IMR-90 (cell line): Measurements from ENCODE around the gene LRCH3. TPM values are rescaled to one million over a fixed set of nuclear protein-coding genes. Genes with fewer than 3 reads are reported as not detected.
A peak's percentile ranks its signal among the peaks of the same experiment; 100 is the strongest.

Experiments
- ATAC-seq: fragments of 200-7000 bp; cut with Tn5 transposase; 2 replicates; pipeline ENCODE4 v1.9.1; 2020; ENCODE audit warnings: low read depth, mild to moderate bottlenecking, moderate library complexity
- Bru-seq: library from RNA; stranded (reverse); fragments of 400-500 nt; gene quantifications from one replicate; lab custom pipeline; 2021; lab: Mats Ljungman, UMichigan
- BruChase-seq, 2 experiments: library from RNA; stranded (reverse); fragments of 400-500 nt; gene quantifications; one replicate each; lab custom pipeline; 2021; lab: Mats Ljungman, UMichigan
- BruUV-seq: library from RNA; stranded (reverse); fragments of 400-500 nt; replicated peaks from 2 replicates; lab custom pipeline; 2021; lab: Mats Ljungman, UMichigan
- CTCF ChIA-PET: fragments of 300-600 bp; formaldehyde crosslinking; extraction: SDS; loops from one replicate; lab custom pipeline; 2021; ENCODE audit warnings: antibody characterized with exemption; lab: Yijun Ruan, JAX
- POLR2A ChIA-PET: fragments of 300-600 bp; sonication (Branson Sonifier 250); formaldehyde crosslinking; loops from one replicate; lab custom pipeline; 2022; ENCODE audit warnings: antibody characterized with exemption; ENCODE audit not compliant: unreplicated experiment; lab: Charles Lee
- DNase-seq: peaks from one replicate; pipeline ENCODE4 v3.0.0; 2013
- H2AFZ ChIP-seq: replicated peaks from 2 replicates; pipeline ENCODE3; 2013; ENCODE audit warnings: low read length, mild to moderate bottlenecking; ENCODE audit not compliant: poor library complexity
- H2AK5ac ChIP-seq: 2 replicates; pipeline ENCODE4 v1.6.1; 2013; ENCODE audit warnings: low read depth, low read length, inconsistent platforms
- H2AK9ac ChIP-seq: replicated peaks from 2 replicates; pipeline ENCODE3; 2013; ENCODE audit warnings: mild to moderate bottlenecking, low read depth, low read length, moderate library complexity; ENCODE audit not compliant: poor library complexity
- H2BK120ac ChIP-seq: 2 replicates; pipeline ENCODE4 v1.6.1; 2013; ENCODE audit warnings: low read depth, low read length, inconsistent platforms
- H2BK15ac ChIP-seq: 3 replicates; pipeline ENCODE4 v1.6.1; 2013; ENCODE audit warnings: low read depth, low read length, inconsistent platforms
- H2BK20ac ChIP-seq: 2 replicates; pipeline ENCODE4 v1.6.1; 2013; ENCODE audit warnings: low read depth, mild to moderate bottlenecking, inconsistent platforms, low read length, moderate library complexity
- H2BK5ac ChIP-seq: 2 replicates; pipeline ENCODE4 v1.6.1; 2013; ENCODE audit warnings: mild to moderate bottlenecking, low read depth, low read length, inconsistent platforms; ENCODE audit not compliant: poor library complexity, severe bottlenecking
- H3K14ac ChIP-seq: replicated peaks from 2 replicates; pipeline ENCODE4 v1.6.1; 2013; ENCODE audit warnings: low read depth, low read length, inconsistent platforms
- H3K18ac ChIP-seq: 2 replicates; pipeline ENCODE4 v1.6.1; 2013; ENCODE audit warnings: low read depth, low read length, control low read depth
- H3K23ac ChIP-seq: 2 replicates; pipeline ENCODE4 v1.6.1; 2013; ENCODE audit warnings: low read depth, low read length, inconsistent platforms
- H3K27ac ChIP-seq: 2 replicates; pipeline ENCODE4 v1.5.1; 2013; ENCODE audit warnings: mild to moderate bottlenecking, control low read depth, low read length; ENCODE audit not compliant: insufficient read depth
- H3K27me3 ChIP-seq: 2 replicates; pipeline ENCODE4 v1.6.1; 2013; ENCODE audit warnings: low read length; ENCODE audit not compliant: control insufficient read depth, insufficient read depth
- H3K36me3 ChIP-seq: 2 replicates; pipeline ENCODE4 v1.6.1; 2013; ENCODE audit warnings: low read length, mixed read lengths; ENCODE audit not compliant: control insufficient read depth, insufficient read depth
- H3K4ac ChIP-seq: 2 replicates; pipeline ENCODE4 v1.6.1; 2013; ENCODE audit warnings: low read depth, low read length, inconsistent platforms
- H3K4me1 ChIP-seq: 2 replicates; pipeline ENCODE4 v1.6.1; 2013; ENCODE audit warnings: low read length, mixed read lengths; ENCODE audit not compliant: control insufficient read depth, insufficient read depth
- H3K4me2 ChIP-seq: 2 replicates; pipeline ENCODE4 v1.6.1; 2013; ENCODE audit warnings: low read depth, mild to moderate bottlenecking, control low read depth, low read length, moderate library complexity
- H3K4me3 ChIP-seq: 2 replicates; pipeline ENCODE4 v1.5.1; 2013; ENCODE audit warnings: low read depth, mild to moderate bottlenecking, control low read depth, low read length, moderate library complexity; ENCODE audit not compliant: insufficient read depth
- H3K56ac ChIP-seq: 2 replicates; pipeline ENCODE4 v1.6.1; 2013; ENCODE audit warnings: low read length, inconsistent platforms; ENCODE audit not compliant: insufficient read depth; ENCODE audit errors: extremely low read depth
- H3K79me1 ChIP-seq, 2 experiments: 2 replicates each; pipeline ENCODE4 v1.6.1; 2013; ENCODE audit warnings: low read length in 2 of 2, inconsistent platforms in 1 of 2, low read depth in 1 of 2
- H3K9ac ChIP-seq: 2 replicates; pipeline ENCODE4 v1.6.1; 2013; ENCODE audit warnings: low read depth, low read length, control low read depth
- H3K9me1 ChIP-seq: 2 replicates; pipeline ENCODE4 v1.6.1; 2013; ENCODE audit warnings: low read length, inconsistent platforms; ENCODE audit not compliant: insufficient read depth
- H3K9me3 ChIP-seq: 2 replicates; pipeline ENCODE4 v1.6.1; 2013; ENCODE audit warnings: low read length; ENCODE audit not compliant: control insufficient read depth, insufficient read depth
- H4K20me1 ChIP-seq: 2 replicates; pipeline ENCODE4 v1.6.1; 2013; ENCODE audit warnings: low read length, inconsistent platforms; ENCODE audit not compliant: insufficient read depth
- H4K5ac ChIP-seq: 2 replicates; pipeline ENCODE4 v1.6.1; 2013; ENCODE audit warnings: mild to moderate bottlenecking, low read depth, low read length, control low read depth
- H4K8ac ChIP-seq, 2 experiments: 2 replicates each; pipeline ENCODE4 v1.6.1; 2013; ENCODE audit warnings: low read depth in 2 of 2, low read length in 2 of 2, control low read depth in 1 of 2, inconsistent platforms in 1 of 2
- H4K91ac ChIP-seq: 2 replicates; pipeline ENCODE4 v1.6.1; 2013; ENCODE audit warnings: low read depth, low read length, inconsistent platforms; ENCODE audit not compliant: insufficient read depth
- CHD1 ChIP-seq: IDR thresholded peaks from 2 replicates; pipeline ENCODE4 v1.6.1; 2012; ENCODE audit warnings: low read depth, low read length, improper control_type of control experiment
- MAZ ChIP-seq: IDR thresholded peaks from 2 replicates; pipeline ENCODE4 v1.6.1; 2012; ENCODE audit warnings: low read depth, mild to moderate bottlenecking, low read length, improper control_type of control experiment, moderate library complexity, borderline replicate concordance
- MXI1 ChIP-seq: IDR thresholded peaks from 2 replicates; pipeline ENCODE4 v1.6.1; 2012; ENCODE audit warnings: low read depth, mild to moderate bottlenecking, low read length, moderate library complexity, borderline replicate concordance
- POLR2A ChIP-seq: IDR thresholded peaks from 2 replicates; pipeline ENCODE4 v1.6.1; 2012; ENCODE audit warnings: mild to moderate bottlenecking, low read depth, low read length
- WGBS, 2 experiments: methylation state at CpG; one replicate each; pipeline versions ENCODE4 v1.1.5 to v1.1.7; 2013; ENCODE audit warnings: missing lambda C conversion rate in 2 of 2; ENCODE audit not compliant: insufficient read length in 1 of 2; ENCODE audit errors: extremely low coverage in 2 of 2; 5-methylcytosine and 5-hydroxymethylcytosine counted together
- dilution Hi-C: fragments of 300-500 bp; cut with HindIII; formaldehyde crosslinking; loops from one replicate; pipeline ENCODE4 v1.14.3; 2018; ENCODE audit warnings: low sequenced_read_pairs; ENCODE audit not compliant: unreplicated experiment
- in situ Hi-C: fragments of 300-500 bp; cut with MboI; formaldehyde crosslinking; loops from 3 replicates; pipeline ENCODE4 v1.14.3; 2019; ENCODE audit warnings: low sequenced_read_pairs, inconsistent platforms, mixed read lengths
- intact Hi-C: fragments of 100-400 bp; cut with micrococcal nuclease; formaldehyde crosslinking; loops from 2 replicates; pipeline ENCODE4 v1.10.0; 2022
- long read RNA-seq: library from polyadenylated mRNA; unstranded; transcript quantifications from one replicate; pipeline ENCODE4 v2.0.0, GENCODE V29; 2021; ENCODE audit not compliant: unreplicated experiment
- polyA plus RNA-seq, 3 experiments: library from polyadenylated mRNA; depleted of rRNA; stranded (reverse); fragments of >200 nt; gene quantifications; 2 replicates each; pipeline ENCODE4 v1.2.3, GENCODE V29; 2012; ENCODE audit warnings: low replicate concordance in 1 of 3
- total RNA-seq: library from RNA; depleted of rRNA; stranded (reverse); fragments of >200 nt; gene quantifications from 2 replicates; pipeline ENCODE4 v1.2.3, GENCODE V29; 2012; rRNA removed
- TF ChIP-seq, protein P1 (sequence below): fragments of 150-350 bp; IDR thresholded peaks from 2 replicates; pipeline ENCODE4 v1.6.1; 2017; ENCODE audit warnings: mild to moderate bottlenecking, antibody characterized with exemption, low read length, low read depth
- TF ChIP-seq, protein P2 (sequence below): conservative IDR thresholded peaks from 2 replicates; pipeline ENCODE4 v1.5.1; 2012; ENCODE audit warnings: mild to moderate bottlenecking, low read depth, low read length, improper control_type of control experiment

LRCH3 gene
- 28.5 and 33.1 TPM in 2 replicates for total RNA-seq
- 30.4 and 40.5 TPM in 2 replicates for polyA plus RNA-seq (2012; rRNA removed)
- 14.1 and 42.1 TPM in 2 replicates for polyA plus RNA-seq (2012; cell fraction: cytosol; rRNA removed)
- polyA plus RNA-seq (2012; cell fraction: nucleus; rRNA removed; ENCODE audit: low replicate concordance) = 19.7 and 60.8 TPM in 2 replicates
- Bru-seq, nascent RNA = percentile 91 among the genes with signal in this experiment
- BruChase-seq, experiment 1, labeled RNA remaining after a 6-hour chase = percentile 94 among the genes with signal in this experiment
- BruChase-seq, experiment 2, labeled RNA remaining after a 2-hour chase = percentile 92 among the genes with signal in this experiment
- long read RNA-seq, partial matches to known transcripts = 3 of 19 reads
- long read RNA-seq, other reads (novel, unspliced or antisense) = 15 of 19 reads

DNA sequence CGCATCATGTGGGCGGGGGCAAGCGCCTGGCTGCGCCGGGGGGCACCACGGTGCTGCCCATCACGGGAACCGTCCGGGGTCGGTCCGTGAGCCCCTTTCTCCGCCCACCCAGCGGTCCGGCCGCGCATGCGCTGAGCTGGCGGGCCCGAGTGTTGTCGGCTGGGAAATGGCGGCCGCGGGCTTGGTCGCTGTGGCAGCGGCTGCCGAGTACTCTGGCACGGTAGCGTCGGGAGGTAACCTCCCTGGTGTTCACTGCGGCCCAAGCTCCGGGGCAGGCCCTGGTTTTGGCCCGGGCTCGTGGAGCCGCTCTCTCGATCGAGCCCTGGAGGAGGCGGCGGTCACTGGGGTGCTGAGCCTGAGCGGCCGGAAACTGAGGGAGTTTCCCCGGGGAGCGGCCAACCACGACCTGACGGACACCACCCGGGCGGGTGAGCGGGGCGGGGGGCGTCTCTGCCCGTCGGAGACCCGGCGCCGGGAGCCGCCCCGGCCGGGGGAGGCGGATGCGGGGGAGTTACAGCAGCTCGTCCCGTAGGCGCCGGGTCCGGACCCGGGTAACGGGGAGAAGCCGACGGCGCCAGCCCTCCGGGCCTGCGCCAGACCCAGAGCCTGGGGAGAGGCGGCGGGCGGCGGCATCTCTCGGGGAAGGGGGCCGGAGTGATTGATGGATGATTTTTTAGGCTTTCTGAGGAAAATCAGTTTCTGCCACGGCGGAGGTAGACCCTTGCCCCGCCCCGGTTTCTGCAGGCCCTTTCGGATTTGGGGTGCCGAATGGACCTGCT is at the start of gene LRCH3:
Gene LRCH3 (plus strand): TSS at position 142 of the 779 bp plus-strand sequence. CDS start 25 bp downstream, at position 167.
- H4K5ac ChIP-seq = peak within 1 kb of the TSS; percentile 55
- intact Hi-C loops (no loop called here), in situ Hi-C loops (no loop called here), dilution Hi-C loops (no loop called here)
- peak within 1 kb of the TSS; percentile 84 for H2BK5ac ChIP-seq
- peak within 1 kb of the TSS; percentile 84 for H3K18ac ChIP-seq
- peak within 1 kb of the TSS; percentile 66 to 96 for H4K8ac ChIP-seq
- ATAC-seq (peak; percentile 86), DNase-seq (peak; percentile 69)
- no peaks in the 10 kb centered on the region for H3K36me3 ChIP-seq
- peak within 1 kb of the TSS; percentile 87 for H3K27ac ChIP-seq
- TF ChIP-seq MXI1 (no peak; the same call in 1 of the 2 replicates), MAZ (peak; percentile 67; the same call in 1 of the 2 replicates), POLR2A (peak; percentile 97), CHD1 (no peak)
- TF ChIP-seq, protein P1, sequence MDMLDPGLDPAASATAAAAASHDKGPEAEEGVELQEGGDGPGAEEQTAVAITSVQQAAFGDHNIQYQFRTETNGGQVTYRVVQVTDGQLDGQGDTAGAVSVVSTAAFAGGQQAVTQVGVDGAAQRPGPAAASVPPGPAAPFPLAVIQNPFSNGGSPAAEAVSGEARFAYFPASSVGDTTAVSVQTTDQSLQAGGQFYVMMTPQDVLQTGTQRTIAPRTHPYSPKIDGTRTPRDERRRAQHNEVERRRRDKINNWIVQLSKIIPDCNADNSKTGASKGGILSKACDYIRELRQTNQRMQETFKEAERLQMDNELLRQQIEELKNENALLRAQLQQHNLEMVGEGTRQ = peak; percentile 26; the same call in 1 of the 2 replicates
- TF ChIP-seq, protein P2, sequence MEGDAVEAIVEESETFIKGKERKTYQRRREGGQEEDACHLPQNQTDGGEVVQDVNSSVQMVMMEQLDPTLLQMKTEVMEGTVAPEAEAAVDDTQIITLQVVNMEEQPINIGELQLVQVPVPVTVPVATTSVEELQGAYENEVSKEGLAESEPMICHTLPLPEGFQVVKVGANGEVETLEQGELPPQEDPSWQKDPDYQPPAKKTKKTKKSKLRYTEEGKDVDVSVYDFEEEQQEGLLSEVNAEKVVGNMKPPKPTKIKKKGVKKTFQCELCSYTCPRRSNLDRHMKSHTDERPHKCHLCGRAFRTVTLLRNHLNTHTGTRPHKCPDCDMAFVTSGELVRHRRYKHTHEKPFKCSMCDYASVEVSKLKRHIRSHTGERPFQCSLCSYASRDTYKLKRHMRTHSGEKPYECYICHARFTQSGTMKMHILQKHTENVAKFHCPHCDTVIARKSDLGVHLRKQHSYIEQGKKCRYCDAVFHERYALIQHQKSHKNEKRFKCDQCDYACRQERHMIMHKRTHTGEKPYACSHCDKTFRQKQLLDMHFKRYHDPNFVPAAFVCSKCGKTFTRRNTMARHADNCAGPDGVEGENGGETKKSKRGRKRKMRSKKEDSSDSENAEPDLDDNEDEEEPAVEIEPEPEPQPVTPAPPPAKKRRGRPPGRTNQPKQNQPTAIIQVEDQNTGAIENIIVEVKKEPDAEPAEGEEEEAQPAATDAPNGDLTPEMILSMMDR = 0 out of 2 replicates have a peak, but pooled peaks have one; percentile 2
- no peaks in the 10 kb centered on the region for H3K27me3 ChIP-seq
- 0% methylated on average over 10 of the region's 83 CpGs; no CpG with 5 or more reads in 1 of the 2 experiments for WGBS, 2 experiments
- H2BK20ac ChIP-seq = 0 out of 2 replicates have a peak within 1 kb of the TSS, but pooled peaks have one; percentile 26
- ChIA-PET POLR2A (interaction anchor here (0.6 kb wide), 1 partner anchor 10 kb away, joined by 3 read pairs; no protein-coding TSS in a partner anchor), CTCF (no interaction called here)
- peaks cover 8% of the 10 kb centered on the region for H3K4me1 ChIP-seq
- peak within 1 kb of the TSS; percentile 73; the same call in 1 of the 2 replicates for H2AK5ac ChIP-seq
- H3K4ac ChIP-seq = peak within 1 kb of the TSS; percentile 91
- peak within 1 kb of the TSS; percentile 91 for H3K56ac ChIP-seq
- peak within 1 kb of the TSS; percentile 78; the same call in 1 of the 2 replicates for H2BK120ac ChIP-seq
- H3K4me2 ChIP-seq = peak within 1 kb of the TSS; percentile 88
- H3K9me3 ChIP-seq = no peaks in the 10 kb centered on the region
- peak within 1 kb of the TSS; percentile 97 for H2AFZ ChIP-seq
- peak within 1 kb of the TSS; percentile 96 for H3K23ac ChIP-seq
- peak within 1 kb of the TSS; percentile 66 for H3K9ac ChIP-seq
- peaks cover 46% of the 10 kb centered on the region for H4K20me1 ChIP-seq
- peak within 1 kb of the TSS; percentile 68 for H3K4me3 ChIP-seq
- peaks cover 8% of the 10 kb centered on the region for H3K9me1 ChIP-seq
- peaks cover 3 to 37% of the 10 kb centered on the region in 2 experiments for H3K79me1 ChIP-seq
- no TSS peak for BruUV-seq
- H4K91ac ChIP-seq = peak within 1 kb of the TSS; percentile 78
- H3K14ac ChIP-seq = peak within 1 kb of the TSS; percentile 94
- H2AK9ac ChIP-seq = peak within 1 kb of the TSS; percentile 93
- H2BK15ac ChIP-seq = peak within 1 kb of the TSS; percentile 36; the same call in 1 of the 3 replicates
